ENCODE results near the gene NOXRED1.
A peak's percentile ranks its signal among the peaks of the same experiment; 100 is the strongest.

NOXRED1 gene

DNA sequence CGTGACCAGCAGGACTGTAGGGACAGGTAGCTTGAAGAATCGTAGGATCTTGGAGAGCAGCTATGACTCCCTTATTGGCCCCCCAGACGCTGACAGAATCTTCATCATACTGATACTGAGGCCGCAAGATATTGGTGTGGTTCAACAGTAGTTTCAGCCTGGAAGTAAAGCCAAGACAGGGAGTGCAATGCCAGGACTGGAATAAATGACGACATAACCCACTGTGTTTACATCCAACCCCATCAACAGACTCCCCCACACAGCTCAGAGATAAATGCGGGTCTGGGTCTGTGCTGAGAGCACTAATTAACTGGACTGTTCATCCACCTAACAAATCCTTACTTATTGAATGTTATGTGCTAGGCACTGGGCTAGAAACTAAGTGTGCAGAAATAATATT, 16.6 kb downstream of the NOXRED1 start:
- DNase-seq = peak; percentile 5

DNA sequence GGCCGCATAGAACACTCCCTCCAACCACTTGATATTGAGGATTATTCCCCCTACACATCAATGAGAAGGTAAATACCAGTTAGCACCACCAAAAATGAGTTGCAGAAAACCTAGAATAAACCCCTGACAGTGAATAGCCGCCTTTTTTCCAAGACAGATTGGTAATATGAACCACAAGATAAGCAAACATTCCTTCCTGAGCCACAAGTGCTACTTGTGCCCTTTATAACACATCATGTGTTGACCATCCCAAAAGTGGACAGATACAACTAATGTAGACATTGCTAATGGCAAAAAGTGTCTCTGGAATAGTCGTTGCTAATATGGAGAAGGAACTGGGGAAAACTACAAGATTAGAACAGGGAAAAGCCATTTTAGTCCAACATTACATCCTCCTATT, 17.2 kb downstream of the NOXRED1 start:
- no peak for DNase-seq

DNA sequence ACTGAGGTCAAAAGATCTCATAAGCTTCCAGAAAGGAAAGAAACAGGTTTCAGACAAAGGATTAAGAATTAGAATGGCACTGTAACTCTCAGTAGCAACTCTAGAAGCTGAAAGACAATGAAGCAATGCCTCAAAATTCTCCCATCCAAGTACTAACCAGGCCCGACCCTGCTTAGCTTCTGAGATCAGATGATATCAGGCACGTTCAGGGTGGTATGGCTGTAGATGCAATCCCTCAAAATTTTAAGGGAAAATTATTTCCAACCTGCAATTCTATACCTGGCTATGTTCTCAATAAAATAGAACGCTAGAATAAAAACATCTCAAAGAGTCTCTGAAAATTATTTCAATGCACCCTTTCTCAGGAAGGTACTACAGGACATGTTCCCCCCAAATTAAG, 19.6 kb downstream of the NOXRED1 start:
- no peak for DNase-seq

DNA sequence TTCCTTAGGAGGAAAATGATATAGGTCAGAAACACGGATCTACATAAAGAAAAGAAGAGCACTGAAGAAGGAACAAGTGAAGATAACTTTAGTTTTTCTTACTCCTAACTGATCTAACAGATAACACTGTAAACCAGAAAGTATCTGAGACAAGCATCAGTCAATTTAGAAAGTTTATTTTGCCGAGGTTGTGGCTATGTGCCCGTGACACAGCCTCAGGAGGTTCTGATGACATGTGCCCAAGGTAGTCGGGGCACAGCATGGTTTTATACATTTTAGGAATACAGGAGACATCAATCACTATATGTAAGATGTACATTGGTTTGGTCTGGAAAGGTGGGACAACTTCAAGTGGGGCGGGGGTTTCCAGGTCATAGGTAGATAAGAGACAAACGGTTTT, 23.1 kb downstream of the NOXRED1 start:
- DNase-seq = no peak

DNA sequence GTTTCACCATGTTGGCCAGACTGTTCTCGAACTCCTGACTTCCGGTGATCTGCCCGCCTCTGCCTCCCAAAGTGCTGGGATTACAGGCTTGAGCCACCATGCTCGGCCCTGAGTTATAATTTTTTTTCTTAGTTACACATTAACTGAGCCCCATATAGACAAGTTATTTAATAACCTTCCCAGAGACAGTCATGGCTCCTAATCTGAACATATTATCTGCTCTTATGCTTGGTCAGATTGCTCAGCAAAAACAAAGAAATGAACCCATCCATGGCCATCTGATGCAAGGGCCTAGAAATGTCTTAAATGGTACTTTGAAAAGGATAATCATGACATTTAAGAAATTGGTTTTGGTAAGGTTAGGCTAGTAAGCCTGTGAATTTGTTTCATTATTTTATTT, 33.1 kb downstream of the NOXRED1 start:
- DNase-seq = no peak

DNA sequence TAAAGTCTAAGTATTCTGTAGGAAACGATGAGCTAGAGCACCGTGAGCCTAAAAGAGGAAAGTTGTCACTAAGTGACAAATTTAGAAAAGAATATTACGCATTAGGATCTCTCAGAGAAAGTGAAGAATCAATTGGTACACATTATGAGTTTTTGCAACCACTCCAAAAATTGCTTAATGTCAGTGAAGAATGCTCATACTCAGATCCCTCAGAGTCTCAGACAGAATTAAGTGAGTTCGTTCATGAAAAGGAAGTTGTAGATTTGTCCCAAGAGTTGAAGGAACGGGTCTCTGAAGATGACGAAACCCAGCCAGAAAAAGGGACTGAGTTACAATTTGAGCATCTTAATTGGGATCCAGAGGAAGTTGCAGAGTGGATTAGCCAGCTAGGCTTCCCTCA, 44.6 kb downstream of the NOXRED1 start:
- DNase-seq = no peak

DNA sequence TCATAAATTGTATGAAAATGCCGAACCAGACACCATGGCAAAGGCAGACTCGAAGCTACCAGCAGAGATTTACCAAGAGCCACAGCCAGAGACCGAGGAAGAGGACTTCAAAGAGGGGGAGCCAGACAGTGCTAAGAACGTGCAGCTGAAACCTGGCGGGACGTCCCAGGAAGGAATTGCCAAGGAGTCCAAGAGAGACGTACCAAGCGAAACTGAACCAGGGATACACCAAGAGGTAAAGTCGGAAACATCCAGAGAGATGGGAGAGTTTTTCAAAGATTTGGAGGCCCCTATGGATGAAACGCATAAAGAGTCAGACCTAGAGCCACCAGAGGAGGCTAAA, 45.9 kb downstream of the NOXRED1 start:
- no peak for DNase-seq

DNA sequence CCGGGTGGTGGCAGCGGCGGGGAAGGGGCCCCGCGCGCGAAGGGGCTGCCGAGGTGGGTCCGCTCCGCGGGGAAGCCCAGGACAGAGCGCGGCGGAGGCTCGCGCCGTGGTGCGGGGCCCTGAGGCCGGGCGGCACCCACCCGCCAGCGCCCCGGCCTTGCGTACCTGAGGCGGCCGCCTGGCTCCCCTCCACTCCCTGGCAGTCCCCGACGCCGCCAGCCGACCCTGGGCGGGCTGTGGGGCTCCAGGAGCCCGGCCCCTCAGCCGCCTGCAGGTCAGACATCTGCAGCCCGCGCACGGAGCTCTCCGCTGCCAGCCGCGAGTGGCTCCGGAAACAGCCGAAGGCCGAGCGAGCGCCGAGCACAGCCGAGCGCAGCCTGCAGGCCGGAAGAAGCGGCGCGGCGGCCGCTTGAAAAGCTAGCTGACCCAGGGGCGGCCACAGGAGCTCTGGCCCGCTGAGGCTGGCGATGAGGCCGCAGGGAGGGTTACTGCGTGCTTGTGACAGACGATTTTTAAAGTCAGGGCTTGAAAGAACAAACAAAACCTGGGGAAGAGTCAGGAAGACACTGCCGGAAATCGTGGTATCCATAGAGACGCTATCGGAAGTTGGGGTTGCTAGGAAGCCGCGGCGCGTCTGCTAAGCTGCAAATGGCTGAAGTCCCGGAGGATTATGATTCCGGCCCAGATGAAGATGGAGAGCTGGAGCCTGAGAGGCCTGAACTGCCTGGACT, 46.4 kb downstream of the NOXRED1 start, which contains the start of the genes SAMD15 and TMED8:
Gene SAMD15 (plus strand): TSS at position 609 of the 731 bp plus-strand sequence. CDS start 40 bp downstream, at position 649.
Gene TMED8 (minus strand): TSS at position 324 of the 731 bp plus-strand sequence. CDS start 41 bp downstream, at position 283.
- peak; percentile 89 for DNase-seq

DNA sequence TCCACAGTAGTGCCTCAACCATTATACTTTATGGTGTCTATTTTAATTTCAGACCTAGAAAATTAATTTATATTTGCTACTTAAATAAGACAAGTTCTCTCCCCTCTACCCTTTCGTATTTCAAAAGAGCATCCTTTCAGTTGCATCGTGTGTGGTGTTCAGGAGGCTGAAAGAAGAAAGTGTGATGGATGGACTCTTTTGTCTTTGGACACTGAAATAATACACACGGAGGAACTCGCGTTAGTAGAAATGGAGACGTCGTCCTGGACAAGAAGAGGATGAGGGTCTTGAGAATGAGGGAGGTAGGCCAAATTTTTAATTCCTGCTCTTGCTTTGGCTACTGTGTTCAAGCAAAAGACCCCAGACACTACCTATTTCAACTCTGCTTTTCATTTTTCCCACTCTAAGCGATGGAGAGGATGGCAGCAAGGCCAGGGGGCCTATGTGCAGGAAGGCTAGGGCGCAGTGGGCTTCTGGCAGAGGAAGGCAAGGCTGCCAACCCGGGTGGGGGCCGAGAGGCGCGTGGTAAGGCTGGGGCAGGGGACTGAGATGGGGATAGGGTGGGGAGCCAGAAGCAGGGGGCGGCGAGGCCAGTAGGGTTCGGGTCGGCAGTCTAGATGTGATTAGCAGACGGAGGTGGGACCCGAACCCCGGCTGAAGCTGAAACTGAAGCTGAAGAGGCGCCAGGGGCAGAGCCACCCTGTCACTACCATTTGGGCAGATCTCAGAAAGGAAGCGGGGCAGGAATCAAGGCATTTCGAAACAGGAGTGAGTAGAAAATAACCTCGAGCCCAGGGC, 47.2 kb downstream of the NOXRED1 start:
- DNase-seq = peak; percentile 61

DNA sequence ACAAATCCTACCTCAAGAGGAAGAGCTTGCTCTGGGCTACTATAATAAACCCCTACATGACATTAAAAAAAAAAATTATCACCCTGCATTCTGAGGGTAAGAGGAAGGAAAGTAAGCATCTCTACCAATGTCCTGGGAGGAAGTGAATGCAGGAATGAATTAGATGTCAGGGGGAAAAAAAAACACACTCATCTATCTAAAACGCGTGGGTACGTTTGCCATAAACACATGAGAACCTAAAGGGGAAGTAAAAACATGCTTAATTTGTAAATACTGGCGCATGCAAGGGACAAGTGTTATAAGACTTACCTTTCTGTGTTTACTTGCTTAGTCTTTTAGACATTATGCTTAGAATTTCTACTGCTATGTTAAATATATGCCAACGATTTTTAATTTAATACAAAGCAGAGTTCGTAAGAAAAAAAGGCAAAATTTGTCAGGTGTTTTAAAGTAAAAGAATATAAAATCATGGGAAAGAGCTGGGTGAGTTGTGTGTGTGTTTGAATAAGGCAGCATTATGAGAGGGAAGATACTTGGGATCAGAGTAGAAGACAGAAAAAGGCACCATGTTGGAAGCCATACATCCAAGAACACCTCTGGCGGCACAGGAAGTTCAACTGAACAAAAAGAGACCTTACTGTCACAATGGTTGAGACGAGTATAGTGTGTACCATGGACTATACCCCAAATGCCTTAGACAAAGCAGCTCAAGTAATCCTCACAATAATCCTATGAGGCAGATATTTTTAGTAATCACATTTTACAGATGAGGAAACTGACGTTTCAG, 48.0 kb downstream of the NOXRED1 start:
- DNase-seq = peak; percentile 4

DNA sequence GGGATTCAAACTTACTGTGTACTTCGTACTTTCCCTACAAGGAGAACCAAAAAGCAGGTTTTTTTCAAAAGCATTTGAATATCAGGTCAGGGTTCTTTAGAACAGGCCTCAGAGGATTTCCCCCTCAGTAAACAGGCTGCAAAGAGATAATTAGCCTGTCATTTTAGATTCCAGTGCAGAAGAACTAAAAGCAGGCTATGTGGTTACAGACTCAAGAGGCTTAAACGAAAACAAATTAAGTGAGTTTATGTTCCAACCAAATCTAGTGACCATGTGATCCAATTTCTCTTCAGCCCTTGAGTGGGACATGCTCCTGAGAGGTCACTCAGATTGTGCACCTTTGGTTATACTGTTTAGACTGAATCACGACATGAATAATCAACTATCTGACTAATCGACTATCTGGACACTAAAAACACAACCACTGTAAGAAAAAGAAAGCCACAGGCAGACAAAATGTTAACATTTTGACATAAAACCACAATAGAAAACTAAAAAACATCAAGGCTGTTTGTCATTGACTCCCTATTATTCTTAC, 51.0 kb downstream of the NOXRED1 start:
- DNase-seq = peak; percentile 39

DNA sequence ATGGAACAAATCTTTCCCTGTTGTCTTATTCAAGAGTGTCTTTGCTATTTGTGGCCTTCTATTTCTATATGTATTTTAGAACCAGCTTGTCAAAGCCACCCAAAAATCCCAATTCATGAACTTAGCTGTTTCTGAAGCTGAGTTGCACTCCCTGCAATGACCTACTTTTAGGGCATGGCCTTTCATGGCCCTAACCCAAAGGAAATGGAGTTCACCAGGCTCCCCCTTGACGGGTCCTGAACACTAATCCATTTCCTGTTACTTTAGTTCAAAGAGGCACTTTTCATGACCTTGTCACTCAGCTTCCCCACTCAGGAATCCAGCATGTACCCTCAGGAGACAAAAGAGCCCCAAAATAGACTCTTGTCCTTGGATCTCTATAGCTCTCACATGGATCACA, 54.0 kb downstream of the NOXRED1 start:
- DNase-seq = peak; percentile 5

DNA sequence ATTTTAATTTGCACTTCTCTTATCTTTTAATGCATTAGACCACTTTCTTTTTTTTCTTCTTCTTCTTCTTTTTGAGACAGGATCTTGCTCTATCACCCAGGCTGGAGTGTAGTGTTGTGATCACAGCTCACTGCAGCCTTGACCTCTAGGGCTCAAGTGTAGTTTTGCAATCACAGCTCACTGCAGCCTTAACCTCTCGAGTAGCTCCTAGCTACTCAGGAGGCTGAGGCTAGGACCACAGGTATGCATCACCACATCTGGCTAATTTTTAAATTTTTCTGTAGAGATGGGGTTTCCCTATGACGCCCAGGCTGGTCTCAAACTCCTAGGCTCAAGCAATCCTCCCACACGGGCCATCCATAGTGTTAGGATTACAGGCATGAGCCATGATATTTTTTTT, 59.2 kb downstream of the NOXRED1 start:
- no peak for DNase-seq

DNA sequence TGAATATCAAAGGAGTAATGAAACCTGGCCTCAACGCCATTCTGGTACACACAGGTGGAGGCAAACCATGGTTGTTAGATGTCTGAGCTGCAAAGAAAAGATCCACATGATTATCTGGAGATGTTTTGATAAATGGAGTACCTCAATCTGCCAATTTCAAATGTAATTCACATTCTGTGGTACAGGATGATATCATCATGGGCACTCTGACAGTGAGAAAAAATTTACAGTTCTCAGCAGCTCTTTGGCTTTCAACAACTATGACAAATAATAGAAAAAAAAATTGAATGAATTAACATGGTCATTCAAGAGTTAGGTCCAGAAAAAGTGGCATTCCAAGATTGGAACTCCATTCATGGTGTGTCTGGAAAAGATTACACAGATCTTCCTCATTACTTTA, 63.7 kb downstream of the NOXRED1 start:
- DNase-seq = no peak

DNA sequence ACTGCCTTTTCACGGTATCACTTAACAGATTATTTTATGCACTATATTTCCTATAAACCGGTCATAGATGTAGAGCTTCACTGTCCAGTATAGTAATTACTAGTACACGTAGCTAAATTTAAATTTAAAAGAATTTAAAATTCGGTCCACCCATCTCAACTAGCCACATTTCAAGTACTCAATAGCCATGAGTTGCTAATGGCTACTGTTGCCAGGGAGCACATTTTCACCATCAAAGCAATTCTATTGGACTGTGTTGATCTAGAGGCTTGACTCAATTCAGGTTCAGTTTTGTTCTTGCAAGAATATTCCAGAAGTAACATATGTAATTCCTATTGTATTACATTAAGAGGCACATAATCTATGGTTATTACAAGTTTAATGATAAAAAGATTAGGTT, 66.4 kb downstream of the NOXRED1 start:
- no peak for DNase-seq

DNA sequence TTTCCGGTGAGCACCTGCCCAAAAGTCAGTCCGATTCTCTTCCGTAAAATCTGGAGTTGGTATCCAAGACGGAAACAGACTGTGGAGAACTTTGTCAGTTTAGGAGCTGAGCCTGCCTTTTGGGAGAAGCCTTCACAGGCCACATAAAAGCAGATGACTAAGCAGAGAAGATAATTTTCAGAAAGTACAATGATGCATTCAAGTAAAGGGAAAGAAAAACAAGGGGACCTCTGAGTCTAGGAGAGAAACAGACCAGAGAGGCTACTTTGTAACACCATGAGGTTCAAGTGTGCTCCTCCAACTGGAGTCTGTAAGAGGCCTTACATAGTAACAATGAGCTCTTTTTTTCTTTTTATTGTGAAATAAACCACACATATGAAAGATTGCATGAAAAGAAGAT, 67.5 kb downstream of the NOXRED1 start:
- DNase-seq = no peak

DNA sequence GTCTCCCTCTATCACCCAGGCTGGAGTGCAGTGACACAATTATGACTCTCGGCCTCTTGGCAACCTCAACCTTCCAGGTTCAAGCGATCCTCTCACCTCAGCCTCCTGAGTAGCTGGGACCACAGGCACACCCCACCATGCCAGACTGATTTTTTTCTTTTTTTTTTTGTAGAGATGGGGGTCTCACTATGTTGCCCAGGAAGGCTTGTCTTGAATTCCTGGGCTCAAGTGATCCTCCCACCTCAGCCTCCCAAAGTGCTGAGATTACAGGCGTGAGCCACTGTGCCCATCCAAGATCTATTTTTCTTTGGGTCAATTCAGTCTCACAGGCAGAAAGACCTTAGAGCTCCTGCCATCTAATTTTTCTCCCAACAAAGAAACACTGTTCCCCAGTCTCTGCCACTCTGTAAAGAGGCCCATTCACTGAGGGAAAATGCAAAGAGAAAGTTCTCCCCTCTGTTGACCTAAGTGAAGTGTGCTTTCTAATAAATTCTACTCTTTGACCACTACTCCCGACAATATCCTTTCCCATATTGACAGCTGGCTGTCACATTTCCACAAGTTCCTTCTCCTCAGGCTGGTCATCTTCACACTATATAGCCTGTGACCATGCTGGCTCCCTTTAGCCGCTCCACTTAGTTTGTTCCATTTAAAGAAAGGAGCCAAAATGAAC, 69.7 kb downstream of the NOXRED1 start:
- DNase-seq = no peak

DNA sequence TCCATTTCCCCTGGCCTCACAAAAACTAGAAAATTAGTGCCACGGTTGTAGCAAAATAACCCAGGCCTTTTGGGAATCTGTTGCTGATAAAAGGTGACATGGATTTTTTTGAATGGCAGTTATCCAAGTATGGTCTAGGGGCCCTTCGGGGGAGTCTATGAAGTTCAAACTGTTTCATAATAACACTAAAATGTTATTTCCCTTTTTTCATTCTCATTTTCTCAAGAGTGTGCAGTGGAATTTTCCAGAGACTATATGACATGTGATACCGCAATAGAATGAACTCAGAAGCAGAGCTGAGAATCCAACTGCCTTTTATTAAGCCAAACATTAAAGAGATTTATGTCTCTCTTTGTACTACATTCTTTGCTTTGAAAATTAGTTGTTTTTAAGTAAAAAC, 75.6 kb downstream of the NOXRED1 start:
- no peak for DNase-seq

DNA sequence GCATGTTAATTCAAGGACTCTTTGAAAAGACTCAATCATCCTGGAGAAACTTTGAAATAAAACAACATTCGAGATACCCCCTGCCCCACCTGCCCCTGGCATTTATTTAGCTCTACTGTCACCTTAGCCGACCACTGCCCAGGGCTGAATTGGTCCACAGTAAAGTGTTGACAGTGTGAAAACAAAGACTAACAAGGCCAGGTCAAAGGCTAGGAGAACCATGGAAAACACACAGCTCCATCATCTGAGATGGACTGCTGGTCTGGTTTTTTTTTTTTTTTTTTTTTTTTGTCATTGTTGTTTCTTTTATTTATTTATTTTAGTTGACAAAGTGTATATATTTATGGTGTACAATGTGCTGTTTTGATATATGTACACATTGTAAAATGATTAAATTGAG, 76.8 kb downstream of the NOXRED1 start:
- no peak for DNase-seq

DNA sequence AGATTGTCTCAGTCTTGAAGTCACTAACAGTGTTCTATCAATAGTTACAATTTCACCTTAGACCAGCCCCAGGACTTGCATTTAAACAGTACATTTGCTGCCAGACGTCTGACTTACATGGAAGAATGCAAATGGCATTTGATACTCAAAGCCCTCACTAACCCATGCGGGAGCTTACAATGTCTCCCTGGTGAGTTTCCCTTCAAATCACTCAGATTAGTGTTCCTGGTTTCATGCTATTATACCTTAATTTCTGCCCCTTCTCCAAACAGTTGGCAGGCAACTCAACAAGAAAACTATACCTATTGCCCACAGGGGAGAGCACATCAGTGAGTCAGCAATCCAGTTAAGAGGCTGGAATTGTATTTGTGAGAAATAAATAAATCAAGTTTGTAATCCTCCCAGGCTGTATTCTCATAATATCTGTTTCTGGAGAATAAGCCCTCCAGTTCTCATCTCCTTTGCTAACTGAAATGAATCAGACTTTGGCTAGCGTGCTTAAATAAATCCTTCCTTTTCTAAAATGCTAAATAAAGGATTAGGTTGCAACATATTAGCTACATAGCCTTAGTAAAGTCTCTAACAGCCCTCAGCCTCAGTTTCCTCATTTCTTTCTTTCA, 78.8 kb downstream of the NOXRED1 start:
- no peak for DNase-seq
